Liver (tissue), 3 donors: ENCODE data around the gene APLN.

Experiments used
- ATF3 ChIP-seq: IDR thresholded peaks from 2 replicates; pipeline ENCODE4 v1.6.1; 2016; ENCODE audit warnings: antibody characterized with exemption
- CTCF ChIP-seq: fragments of 150-350 bp; IDR thresholded peaks from 2 replicates; pipeline ENCODE4 v1.5.1; 2017; ENCODE audit warnings: improper control_type of control experiment, low read depth, low read length; ENCODE audit not compliant: missing input control
- EGR1 ChIP-seq, 2 donors: IDR thresholded peaks; 2 replicates each; pipeline ENCODE4 v1.6.1; 2016 to 2018; ENCODE audit warnings: antibody characterized with exemption in 2 of 2, low read depth in 2 of 2
- FOXA1 ChIP-seq: IDR thresholded peaks from 2 replicates; pipeline ENCODE4 v1.6.1; 2016; ENCODE audit warnings: antibody characterized with exemption
- GABPA ChIP-seq, 2 donors: IDR thresholded peaks in 1 of 2; conservative IDR thresholded peaks in 1 of 2; 2 replicates each; pipeline ENCODE4 v1.6.1; 2016; ENCODE audit warnings: antibody characterized with exemption in 2 of 2, mild to moderate bottlenecking in 1 of 2, moderate library complexity in 1 of 2
- JUND ChIP-seq, 2 donors: IDR thresholded peaks; 2 replicates each; pipeline ENCODE4 v1.6.1; 2016; ENCODE audit warnings: antibody characterized with exemption in 2 of 2
- NR2F2 ChIP-seq: IDR thresholded peaks from 2 replicates; pipeline ENCODE4 v1.6.1; 2016; ENCODE audit warnings: antibody characterized with exemption
- RAD21 ChIP-seq, 2 donors: IDR thresholded peaks; 2 replicates each; pipeline ENCODE4 v1.6.1; 2016; ENCODE audit warnings: antibody characterized with exemption in 2 of 2, mild to moderate bottlenecking in 2 of 2
- REST ChIP-seq: IDR thresholded peaks from 2 replicates; pipeline ENCODE4 v1.6.1; 2016; ENCODE audit warnings: antibody characterized with exemption, mild to moderate bottlenecking
- SP1 ChIP-seq: IDR thresholded peaks from 2 replicates; pipeline ENCODE4 v1.6.1; 2018; ENCODE audit warnings: antibody characterized with exemption, mild to moderate bottlenecking
- TAF1 ChIP-seq: conservative IDR thresholded peaks from 2 replicates; pipeline ENCODE4 v1.6.1; 2016; ENCODE audit warnings: antibody characterized with exemption, mild to moderate bottlenecking
- YY1 ChIP-seq: IDR thresholded peaks from 2 replicates; pipeline ENCODE4 v1.6.1; 2016; ENCODE audit warnings: antibody characterized with exemption, mild to moderate bottlenecking
- ZBTB33 ChIP-seq: IDR thresholded peaks from 2 replicates; pipeline ENCODE4 v1.6.1; 2016; ENCODE audit warnings: antibody characterized with exemption
- donor health status: healthy.
- donor health status: healthy.

- TF ChIP-seq SP1 (no peak), NR2F2 (no peak), ATF3 (no peak), JUND (IDR thresholded peaks at IDR 0.05) (no peak), CTCF (no peak), REST (no peak), FOXA1 (no peak), RAD21 (IDR thresholded peaks at IDR 0.05) (no peak), ZBTB33 (no peak), GABPA (IDR thresholded peaks at IDR 0.05 in 1 of 2, conservative IDR thresholded peaks at IDR 0.05 in 1 of 2) (no peak), YY1 (no peak), TAF1 (no peak), EGR1 (IDR thresholded peaks at IDR 0.05; ENCODE audit: low read depth in 2 of 2) (no peak)
Measured at GRCh38 chrX:129634541-129634940, 20.2 kb downstream of the APLN start.
